Measurements from ENCODE around the gene TTLL10. TPM values are rescaled to one million over a fixed set of nuclear protein-coding genes. Genes with fewer than 3 reads are reported as not detected.

The TTLL10 gene
- total RNA-seq, 2 experiments from 2014 or later = not detected

DNA sequence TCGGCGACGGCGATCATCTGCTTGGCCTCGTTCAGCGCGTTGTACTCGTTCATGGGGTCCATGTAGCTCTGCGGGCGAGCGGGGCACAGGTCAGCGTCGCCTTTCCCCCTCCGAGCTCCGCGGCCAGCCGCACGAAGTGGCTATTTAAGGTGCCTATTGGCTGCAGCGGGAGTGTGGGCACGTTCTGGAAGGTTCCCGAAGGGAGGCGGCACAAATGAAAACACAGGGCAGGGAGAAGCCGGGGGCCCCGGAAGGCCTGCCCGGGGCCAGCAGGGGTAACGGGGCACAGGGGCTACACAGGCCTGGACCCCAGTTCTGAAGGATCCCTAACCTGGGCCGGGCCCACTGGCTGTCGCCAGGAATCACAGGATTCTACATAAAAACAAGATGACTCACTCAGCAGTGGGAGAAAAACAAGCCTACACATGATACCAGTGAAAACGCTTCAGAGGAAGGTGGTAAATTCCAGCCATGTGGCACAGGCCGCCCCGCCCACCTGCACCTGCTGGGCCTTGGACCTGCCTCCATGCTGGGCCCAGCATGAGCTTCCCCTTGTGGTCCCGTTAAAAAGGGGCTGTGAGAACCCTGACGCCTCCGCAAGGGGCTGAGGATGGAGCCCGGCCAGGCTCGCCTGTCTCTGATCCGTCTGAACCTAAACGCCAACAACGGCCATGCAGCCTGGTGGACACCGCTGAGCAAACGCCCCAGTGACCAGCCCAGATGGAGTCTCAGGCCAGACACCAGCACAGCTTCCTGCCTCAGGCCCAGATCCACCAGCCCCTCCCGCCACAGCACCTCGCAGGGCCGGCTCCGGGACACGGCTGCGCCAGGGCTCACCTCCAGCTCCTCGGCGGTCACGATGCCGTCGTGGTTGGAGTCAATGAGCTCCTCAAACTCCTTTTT is 44.2 kb downstream of the TTLL10 start:
- DNase-seq = no peak
- Mint-ChIP-seq H3K4me1 (peaks cover 28% of the 10 kb centered on the region), H3K9me3 (no peaks in the 10 kb centered on the region), H3K4me3 (no peak overlapping the region), H3K36me3 (peaks cover 23% of the 10 kb centered on the region), H3K27me3 (no peaks in the 10 kb centered on the region), H3K27ac (no peak overlapping the region)

DNA sequence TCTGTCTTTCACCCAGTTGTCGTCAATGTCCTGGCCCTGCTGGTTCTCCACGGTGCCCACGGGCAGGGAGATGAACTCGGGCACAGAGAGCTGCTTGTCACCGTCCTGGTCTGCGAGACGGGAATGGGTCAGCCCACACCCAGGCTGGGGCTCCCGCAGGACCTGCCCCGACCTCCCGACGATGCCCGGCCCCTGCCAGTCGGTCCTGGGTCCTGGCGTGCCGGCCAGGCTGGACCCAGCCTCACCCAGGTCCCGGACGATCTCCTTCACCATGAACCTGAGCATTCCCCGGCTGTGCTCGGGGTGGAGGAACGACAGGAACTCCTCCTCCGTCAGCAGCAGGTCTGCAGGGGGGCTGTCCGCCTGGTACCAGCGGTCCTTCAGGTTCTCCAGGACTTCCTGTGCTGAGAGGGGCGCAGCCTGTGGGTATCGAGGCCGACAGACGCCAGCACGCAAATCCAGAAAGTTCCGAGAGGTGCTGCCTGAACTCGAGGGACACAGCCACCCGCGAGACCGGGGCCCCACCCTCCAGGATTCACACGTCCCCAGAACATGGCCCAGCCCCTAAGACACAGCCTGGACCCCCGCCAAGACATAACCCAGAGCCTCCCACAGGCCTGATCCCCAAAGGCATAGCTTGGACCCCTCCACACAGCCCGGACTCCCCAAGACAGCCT is 45.0 kb downstream of the TTLL10 start:
- H3K27me3 Mint-ChIP-seq = no peaks in the 10 kb centered on the region
- peaks cover 26% of the 10 kb centered on the region for H3K36me3 Mint-ChIP-seq
- peaks cover 28% of the 10 kb centered on the region for H3K4me1 Mint-ChIP-seq
- H3K4me3 Mint-ChIP-seq = no peak overlapping the region
- no peaks in the 10 kb centered on the region for H3K9me3 Mint-ChIP-seq
- no peak for DNase-seq
- H3K27ac Mint-ChIP-seq = no peak overlapping the region

GRCh38 chr1:1219341-1219740 is 45.7 kb downstream of the TTLL10 start:
- Mint-ChIP-seq H3K27ac (no peak overlapping the region), H3K27me3 (no peaks in the 10 kb centered on the region), H3K4me1 (peaks cover 25% of the 10 kb centered on the region), H3K36me3 (peaks cover 28% of the 10 kb centered on the region), H3K9me3 (no peaks in the 10 kb centered on the region), H3K4me3 (no peak overlapping the region)
- no peak for DNase-seq

DNA sequence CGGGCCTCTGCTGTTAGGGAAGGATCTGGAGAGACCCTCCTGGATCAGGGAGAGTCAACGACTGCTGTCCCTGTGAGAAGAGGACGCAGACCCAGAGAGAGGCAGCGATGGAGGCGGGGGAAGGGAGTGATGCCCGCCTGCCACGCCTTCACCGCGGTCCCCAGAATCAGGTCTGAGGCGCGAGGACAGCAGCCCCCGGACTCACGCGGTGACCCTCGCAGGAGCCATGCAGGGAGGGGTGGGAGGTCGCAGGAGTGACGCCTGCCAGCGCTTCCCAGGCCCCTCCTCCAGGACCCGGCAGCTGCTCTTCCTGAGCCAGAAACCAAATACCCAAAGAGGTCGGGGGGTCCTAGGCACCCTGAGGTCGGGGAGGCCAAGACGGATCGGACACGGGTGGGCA is 46.5 kb downstream of the TTLL10 start:
- no peaks in the 10 kb centered on the region for H3K27me3 Mint-ChIP-seq
- H3K9me3 Mint-ChIP-seq = no peaks in the 10 kb centered on the region
- peaks cover 27% of the 10 kb centered on the region for H3K36me3 Mint-ChIP-seq
- no peak for DNase-seq
- no peak overlapping the region for H3K4me3 Mint-ChIP-seq
- H3K4me1 Mint-ChIP-seq = peaks cover 17% of the 10 kb centered on the region
- H3K27ac Mint-ChIP-seq = no peak overlapping the region

GRCh38 chr1:1221887-1222574 is 48.4 kb downstream of the TTLL10 start:
- H3K27me3 Mint-ChIP-seq = no peaks in the 10 kb centered on the region
- peaks cover 26% of the 10 kb centered on the region for H3K36me3 Mint-ChIP-seq
- no peak for DNase-seq
- H3K27ac Mint-ChIP-seq = no peak overlapping the region
- no peak overlapping the region for H3K4me3 Mint-ChIP-seq
- no peaks in the 10 kb centered on the region for H3K9me3 Mint-ChIP-seq
- H3K4me1 Mint-ChIP-seq = peaks cover 6% of the 10 kb centered on the region

DNA sequence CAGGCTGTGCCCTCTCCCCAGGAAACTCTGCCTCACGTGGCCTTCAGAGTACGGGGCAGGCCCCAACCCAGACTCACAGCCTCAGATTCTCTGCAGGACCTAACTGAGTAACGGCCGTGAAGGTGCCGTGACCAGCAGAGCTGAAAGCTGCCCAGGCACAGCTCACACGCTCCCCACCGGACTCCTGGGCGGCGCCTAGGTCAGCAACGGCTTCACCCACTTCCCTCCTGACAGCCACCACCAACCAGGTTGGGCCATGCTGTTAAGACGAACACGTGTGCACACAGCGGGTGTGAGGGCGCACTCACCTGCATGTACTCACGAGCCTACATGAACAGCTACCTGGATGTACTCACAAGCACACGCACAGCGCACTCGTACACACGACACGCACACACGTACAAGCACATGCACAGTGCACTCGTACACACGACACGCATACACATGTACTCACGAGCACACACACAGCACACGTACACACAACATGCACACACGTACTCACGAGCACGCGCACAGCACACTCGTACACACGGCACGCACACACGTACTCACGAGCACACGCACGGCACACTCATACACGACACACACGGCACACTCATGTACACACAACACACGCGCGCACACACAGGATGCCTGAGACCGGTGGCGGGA is 49.0 kb downstream of the TTLL10 start:
- Mint-ChIP-seq H3K4me1 (peaks cover 4% of the 10 kb centered on the region), H3K27me3 (no peaks in the 10 kb centered on the region), H3K36me3 (peaks cover 24% of the 10 kb centered on the region), H3K27ac (no peak overlapping the region), H3K9me3 (no peaks in the 10 kb centered on the region), H3K4me3 (no peak overlapping the region)
- DNase-seq = no peak

DNA sequence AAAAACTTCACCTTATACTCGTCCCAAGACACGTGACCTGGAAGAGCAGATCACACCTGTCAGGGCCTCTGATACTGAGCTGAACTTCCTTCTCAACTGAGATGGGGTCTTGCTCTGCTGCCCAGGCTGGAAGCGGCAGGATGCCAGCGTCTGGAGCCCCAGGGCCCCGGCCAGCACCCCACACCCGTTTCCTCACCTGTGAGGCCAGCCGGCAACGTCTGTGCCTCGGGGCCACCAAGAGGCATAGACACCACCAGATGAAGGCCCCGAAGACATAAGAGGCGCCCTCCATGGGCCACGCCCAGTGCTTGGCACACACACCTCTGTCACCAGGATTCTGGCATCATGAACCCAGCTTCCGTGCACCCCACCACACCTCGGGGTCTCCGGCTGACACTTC is 49.6 kb downstream of the TTLL10 start:
- Mint-ChIP-seq H3K4me3 (no peak overlapping the region), H3K27me3 (no peaks in the 10 kb centered on the region), H3K9me3 (no peaks in the 10 kb centered on the region), H3K27ac (no peak overlapping the region), H3K4me1 (no peaks in the 10 kb centered on the region), H3K36me3 (peaks cover 19% of the 10 kb centered on the region)
- DNase-seq = no peak

- Mint-ChIP-seq H3K9me3 (no peaks in the 10 kb centered on the region), H3K4me1 (no peaks in the 10 kb centered on the region), H3K4me3 (no peak overlapping the region), H3K27ac (no peak overlapping the region), H3K36me3 (peaks cover 20% of the 10 kb centered on the region), H3K27me3 (no peaks in the 10 kb centered on the region)
- no peak for DNase-seq
Measured at GRCh38 chr1:1223891-1224290, 50.2 kb downstream of the TTLL10 start.

DNA sequence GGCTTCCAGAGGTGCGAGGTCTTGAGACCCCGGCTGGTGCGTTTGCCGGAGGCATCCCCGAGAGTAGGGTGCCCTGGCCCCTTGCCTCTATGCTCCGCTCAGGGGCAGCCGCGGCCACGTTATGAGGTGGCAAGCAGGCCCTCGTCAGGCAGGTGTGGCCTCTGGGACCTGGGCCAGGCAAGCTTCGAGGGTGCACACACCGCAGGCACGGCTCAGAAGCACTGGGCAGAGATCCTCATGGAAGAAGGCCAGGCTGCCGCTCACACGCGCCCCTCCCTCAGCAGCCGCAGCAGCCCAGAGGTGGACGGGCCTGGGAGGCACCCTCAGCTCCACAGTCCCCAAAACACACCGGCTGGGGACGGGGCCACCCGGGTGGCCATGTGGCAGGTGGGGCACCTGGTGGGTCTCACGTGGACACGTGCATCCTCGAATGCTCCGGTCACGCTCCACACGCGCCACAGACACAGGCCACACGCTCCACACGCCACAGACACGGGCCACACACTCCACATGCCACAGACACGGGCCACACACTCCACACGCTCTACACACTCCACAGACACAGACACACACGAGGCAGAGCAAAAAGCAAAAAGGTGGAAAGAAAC is 51.7 kb downstream of the TTLL10 start:
- Mint-ChIP-seq H3K9me3 (no peaks in the 10 kb centered on the region), H3K36me3 (peaks cover 31% of the 10 kb centered on the region), H3K4me3 (no peak overlapping the region), H3K27me3 (no peaks in the 10 kb centered on the region), H3K4me1 (peaks cover 9% of the 10 kb centered on the region), H3K27ac (no peak overlapping the region)
- DNase-seq = no peak

GRCh38 chr1:1225913-1226312 is 52.2 kb downstream of the TTLL10 start:
- Mint-ChIP-seq H3K9me3 (no peaks in the 10 kb centered on the region), H3K27me3 (no peaks in the 10 kb centered on the region), H3K36me3 (peaks cover 36% of the 10 kb centered on the region), H3K4me3 (no peak overlapping the region), H3K4me1 (peaks cover 13% of the 10 kb centered on the region), H3K27ac (no peak overlapping the region)
- DNase-seq = no peak

- Mint-ChIP-seq H3K27me3 (no peaks in the 10 kb centered on the region), H3K27ac (no peak overlapping the region), H3K9me3 (no peaks in the 10 kb centered on the region), H3K4me3 (no peak overlapping the region), H3K36me3 (peaks cover 38% of the 10 kb centered on the region), H3K4me1 (peaks cover 13% of the 10 kb centered on the region)
- DNase-seq = no peak
Measured at GRCh38 chr1:1226566-1227362, 53.1 kb downstream of the TTLL10 start.

GRCh38 chr1:1227386-1227785 is 53.7 kb downstream of the TTLL10 start:
- Mint-ChIP-seq H3K27ac (no peak overlapping the region), H3K27me3 (no peaks in the 10 kb centered on the region), H3K36me3 (peaks cover 38% of the 10 kb centered on the region), H3K4me1 (peaks cover 13% of the 10 kb centered on the region), H3K9me3 (no peaks in the 10 kb centered on the region), H3K4me3 (no peak overlapping the region)
- no peak for DNase-seq

DNA sequence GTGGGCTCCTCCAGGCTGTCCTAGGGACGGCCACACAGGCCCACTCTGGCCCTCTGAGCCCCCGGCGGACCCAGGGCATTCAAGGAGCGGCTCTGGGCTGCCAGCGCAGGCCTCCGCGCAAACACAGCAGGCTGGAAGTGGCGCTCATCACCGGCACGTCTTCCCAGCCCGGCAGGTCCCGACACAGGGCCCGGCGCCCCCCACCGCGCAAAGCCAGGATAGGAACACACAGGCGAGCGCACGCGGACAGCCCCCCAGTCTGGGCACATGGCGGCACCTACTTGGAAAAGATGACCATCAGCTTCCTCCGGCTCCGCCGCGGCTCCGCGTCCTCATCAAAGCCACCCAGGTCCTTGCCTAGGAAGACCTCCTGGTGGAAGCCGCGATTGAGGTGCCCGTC is 54.5 kb downstream of the TTLL10 start:
- Mint-ChIP-seq H3K4me3 (no peak overlapping the region), H3K27ac (no peak overlapping the region), H3K9me3 (no peaks in the 10 kb centered on the region), H3K4me1 (peaks cover 13% of the 10 kb centered on the region), H3K36me3 (peaks cover 32% of the 10 kb centered on the region), H3K27me3 (no peaks in the 10 kb centered on the region)
- DNase-seq = no peak
